Lung (tissue), 13 donors: ENCODE data around the gene ELP6. TPM values are rescaled to one million over a fixed set of nuclear protein-coding genes. Genes with fewer than 3 reads are reported as not detected.

Experiments
- ATAC-seq: fragments of 200-7000 bp; cut with Tn5 transposase; one replicate; pipeline ENCODE4 v1.9.1; 2020; ENCODE audit warnings: moderate number of reproducible peaks; ENCODE audit not compliant: insufficient read depth, low FRiP score
- DNase-seq, 3 donors: peaks; one replicate each; pipeline ENCODE4 v3.0.0-alpha.2; 2013 to 2017
- H3K27ac ChIP-seq, 2 donors: one replicate each; pipeline ENCODE4 v1.5.1; 2013; ENCODE audit warnings: mild to moderate bottlenecking in 2 of 2, moderate library complexity in 2 of 2, control low read depth in 1 of 2, inconsistent platforms in 1 of 2, low read depth in 1 of 2, low read length in 1 of 2
- H3K27me3 ChIP-seq, 3 donors: one replicate each; pipeline ENCODE4 v1.5.1; 2013; ENCODE audit warnings: low read length in 2 of 3; ENCODE audit not compliant: control insufficient read depth in 3 of 3, insufficient read depth in 3 of 3
- H3K36me3 ChIP-seq, 4 donors: one replicate each; pipeline ENCODE4 v1.5.1; 2013; ENCODE audit warnings: low read length in 4 of 4, mild to moderate bottlenecking in 1 of 4, moderate library complexity in 1 of 4; ENCODE audit not compliant: control insufficient read depth in 4 of 4, insufficient read depth in 4 of 4
- H3K4me1 ChIP-seq, 5 donors: one replicate each; pipeline ENCODE4 v1.5.1; 2013; ENCODE audit warnings: low read length in 5 of 5, mild to moderate bottlenecking in 2 of 5, moderate library complexity in 1 of 5; ENCODE audit not compliant: control insufficient read depth in 5 of 5, insufficient read depth in 5 of 5
- H3K4me3 ChIP-seq: one replicate; pipeline ENCODE4 v1.5.1; 2013; ENCODE audit warnings: mild to moderate bottlenecking, control low read depth, moderate library complexity
- H3K9ac ChIP-seq, 2 donors: one replicate each; pipeline ENCODE4 v1.5.1; 2013; ENCODE audit warnings: low read length in 2 of 2, control low read depth in 1 of 2; ENCODE audit not compliant: insufficient read depth in 1 of 2
- H3K9me3 ChIP-seq, 4 donors: one replicate each; pipeline ENCODE4 v1.5.1; 2013; ENCODE audit warnings: low read length in 3 of 4, mild to moderate bottlenecking in 1 of 4, moderate library complexity in 1 of 4; ENCODE audit not compliant: control insufficient read depth in 4 of 4, insufficient read depth in 3 of 4
- CTCF ChIP-seq: IDR thresholded peaks from 2 replicates; pipeline ENCODE4 v1.5.1; 2012; ENCODE audit warnings: mild to moderate bottlenecking; ENCODE audit errors: control extremely low read depth, extremely low read depth
- WGBS, 2 donors: extraction: QIAGEN DNeasy Blood & Tissue Kit; methylation state at CpG; one replicate each; pipeline ENCODE4 v1.1.7; 2013; 5-methylcytosine and 5-hydroxymethylcytosine counted together
- polyA plus RNA-seq, 2 donors: library from polyadenylated mRNA; stranded (reverse); fragments of 200-250 nt; gene quantifications; one replicate each; pipeline ENCODE4 v1.2.1, GENCODE V29; 2013
- small RNA-seq: library from RNA; depleted of rRNA; stranded (forward); fragments of <200 nt; gene quantifications from one replicate; pipeline ENCODE3, GENCODE V24; 2014; ENCODE audit warnings: low replicate concordance
- total RNA-seq, 2 donors: library from RNA; depleted of rRNA in 1 of 2; stranded (reverse); fragments of >200 nt in 1 of 2; gene quantifications; one replicate each; pipeline ENCODE4 v1.2.1, GENCODE V29; 2014 to 2021
- donor health status: control.
- donor health status: control.
- donor health status: Bipolar disorder and iron deficiency.
- donor health status: healthy.
- donor health status: DM: yes; HTN: yes; CAD: no.

The ELP6 gene
- total and polyA plus RNA-seq, 4 donors, result 25.4 to 31.3 (median 27.6) TPM

- no peaks in the 10 kb centered on the region for H3K27me3 ChIP-seq
- no peak overlapping the region for H3K27ac ChIP-seq
- H3K9ac ChIP-seq, result no peak overlapping the region
- no peaks in the 10 kb centered on the region for H3K9me3 ChIP-seq
- DNase-seq (no peak), ATAC-seq (no peak)
- H3K36me3 ChIP-seq, result no peaks in the 10 kb centered on the region
- no peaks in the 10 kb centered on the region for H3K4me1 ChIP-seq
- no peak overlapping the region for H3K4me3 ChIP-seq
- no peak for TF ChIP-seq CTCF
Measured at GRCh38 chr3:47456984-47457383, 56.5 kb downstream of the ELP6 start.

GRCh38 chr3:47455806-47456452 is 57.6 kb downstream of the ELP6 start:
- H3K4me1 ChIP-seq, result no peaks in the 10 kb centered on the region
- DNase-seq, result peak in 2 of 3 donors; percentile 21 to 39
- no peak for ATAC-seq
- 69 to 70% methylated on average over 3 of the region's 3 CpGs for WGBS, 2 donors
- no peaks in the 10 kb centered on the region for H3K27me3 ChIP-seq
- no peaks in the 10 kb centered on the region for H3K36me3 ChIP-seq
- no peak overlapping the region for H3K9ac ChIP-seq
- H3K4me3 ChIP-seq, result no peak overlapping the region
- H3K27ac ChIP-seq, result no peak overlapping the region
- TF ChIP-seq CTCF, result no peak
- H3K9me3 ChIP-seq, result no peaks in the 10 kb centered on the region

- Histone ChIP-seq H3K4me1 (no peaks in the 10 kb centered on the region), H3K9ac (no peak overlapping the region), H3K9me3 (no peaks in the 10 kb centered on the region), H3K27ac (no peak overlapping the region), H3K36me3 (no peaks in the 10 kb centered on the region), H3K27me3 (no peaks in the 10 kb centered on the region), H3K4me3 (no peak overlapping the region)
- DNase-seq, result no peak
- WGBS, 2 donors, result 96 to 99% methylated on average over 4 of the region's 4 CpGs
- TF ChIP-seq CTCF, result no peak
- ATAC-seq, result no peak
Measured at GRCh38 chr3:47452453-47453215, 60.9 kb downstream of the ELP6 start.

Small RNA genes within 50 kb of the gene (small RNA-seq; reads per million reads assigned to genes)
- gene AC099778.2 (not detected), gene RN7SL870P (not detected)

Other genes starting within 250 kb of the ELP6 start
- 10 to 100 TPM; 18.2 to 18.4 TPM for gene KIF9, start 230.9 kb downstream of the ELP6 start, total RNA-seq
- gene KIF9, start 230.9 kb downstream of the ELP6 start, polyA plus RNA-seq, result 10 to 100 TPM; 13.6 to 17.6 TPM
- gene KLHL18, start 230.8 kb downstream of the ELP6 start, total RNA-seq, result 10 to 100 TPM; 13.4 to 27.5 TPM
- gene KLHL18, start 230.8 kb downstream of the ELP6 start, polyA plus RNA-seq, result 10 to 100 TPM; 15.2 to 20.7 TPM
- gene PTPN23, start 132.7 kb downstream of the ELP6 start, total RNA-seq, result 10 to 100 TPM; 25.1 to 52.3 TPM
- gene PTPN23, start 132.7 kb downstream of the ELP6 start, polyA plus RNA-seq, result 10 to 100 TPM; 20.4 to 23.3 TPM
- gene SCAP, start 37.8 kb downstream of the ELP6 start, total RNA-seq, result 10 to 100 TPM; 49.3 to 91.8 TPM
- gene SCAP, start 37.8 kb downstream of the ELP6 start, polyA plus RNA-seq, result 10 to 100 TPM; 44.1 to 45.4 TPM
- gene CSPG5, start 65.2 kb upstream of the ELP6 start, total RNA-seq, result 10 to 100 TPM; 10.4 to 24.9 TPM
- 10 to 100 TPM in 1 of 2 donors, 1 to 10 TPM in 1; 7.7 to 11.2 TPM for gene CSPG5, start 65.2 kb upstream of the ELP6 start, polyA plus RNA-seq